H1 (cell line): Measurements from ENCODE around the gene LDLRAD4. TPM values are rescaled to one million over a fixed set of nuclear protein-coding genes. Genes with fewer than 3 reads are reported as not detected.

Experiments used
- KDM5A ChIP-seq: fragments of 200-600 bp; IDR thresholded peaks from 2 replicates; pipeline ENCODE4 v1.7.1; 2012; ENCODE audit warnings: mild to moderate bottlenecking, low read length, inconsistent platforms, mixed read lengths
- polyA plus RNA-seq, 7 experiments: library from polyadenylated mRNA; depleted of rRNA in 3 of 7; stranded (reverse) in 5 of 7; unstranded in 2 of 7; fragments of >200 nt in 5 of 7; fragments of 200-250 nt in 2 of 7; gene quantifications; 1 replicate in 5 of 7; 2 replicates in 1 of 7; 4 replicates in 1 of 7; pipeline versions ENCODE4 v1.2.1 to v1.2.3, GENCODE V29; 2011 to 2013; ENCODE audit warnings: missing spikeins in 2 of 7, mixed read lengths in 2 of 7
- total RNA-seq: library from RNA; stranded (reverse); fragmentation: NEBNext Ultra II Directional; extraction: Animal tissue kit (Norgen Biotek cat#: 25700); gene quantifications from 2 replicates; pipeline ENCODE4 v1.2.1, GENCODE V29; 2021
- TF ChIP-seq, protein P1 (sequence below), 3 experiments: IDR thresholded peaks; 1 replicate in 2 of 3; 2 replicates in 1 of 3; pipeline versions ENCODE4 v1.5.1 to v1.6.1; 2011; ENCODE audit warnings: low read length in 3 of 3, mild to moderate bottlenecking in 3 of 3, inconsistent platforms in 2 of 3, low read depth in 1 of 3, moderate library complexity in 1 of 3; ENCODE audit not compliant: insufficient read depth in 1 of 3; ENCODE audit errors: control extremely low read depth in 1 of 3

Gene LDLRAD4
- total and polyA plus RNA-seq, 2 of the 8 experiments (the other 6 are each of a cell fraction or from before 2014, with no cell fraction given) = 0.77 to 1.4 TPM

DNA sequence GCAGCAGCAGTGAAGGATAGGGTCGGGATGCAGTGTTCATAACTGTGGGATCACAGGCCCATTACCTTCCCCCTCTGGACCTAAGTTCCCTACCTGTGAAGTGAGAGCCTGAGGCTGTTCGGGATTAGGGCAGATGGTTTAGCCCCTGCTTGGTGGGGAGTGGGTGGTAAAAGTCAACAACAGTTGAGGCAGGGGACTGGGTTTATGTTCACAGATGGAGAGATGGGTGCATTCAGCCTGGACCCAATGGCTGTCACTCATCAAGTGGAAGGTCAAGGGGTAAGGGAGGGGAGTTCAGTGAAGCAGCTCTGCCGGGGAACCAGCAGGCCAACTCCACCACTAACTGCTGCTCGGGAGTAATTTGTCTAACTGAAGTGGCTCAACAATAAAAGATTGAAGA, 327.4 kb downstream of the LDLRAD4 start (continued):
- TF ChIP-seq, protein P1, sequence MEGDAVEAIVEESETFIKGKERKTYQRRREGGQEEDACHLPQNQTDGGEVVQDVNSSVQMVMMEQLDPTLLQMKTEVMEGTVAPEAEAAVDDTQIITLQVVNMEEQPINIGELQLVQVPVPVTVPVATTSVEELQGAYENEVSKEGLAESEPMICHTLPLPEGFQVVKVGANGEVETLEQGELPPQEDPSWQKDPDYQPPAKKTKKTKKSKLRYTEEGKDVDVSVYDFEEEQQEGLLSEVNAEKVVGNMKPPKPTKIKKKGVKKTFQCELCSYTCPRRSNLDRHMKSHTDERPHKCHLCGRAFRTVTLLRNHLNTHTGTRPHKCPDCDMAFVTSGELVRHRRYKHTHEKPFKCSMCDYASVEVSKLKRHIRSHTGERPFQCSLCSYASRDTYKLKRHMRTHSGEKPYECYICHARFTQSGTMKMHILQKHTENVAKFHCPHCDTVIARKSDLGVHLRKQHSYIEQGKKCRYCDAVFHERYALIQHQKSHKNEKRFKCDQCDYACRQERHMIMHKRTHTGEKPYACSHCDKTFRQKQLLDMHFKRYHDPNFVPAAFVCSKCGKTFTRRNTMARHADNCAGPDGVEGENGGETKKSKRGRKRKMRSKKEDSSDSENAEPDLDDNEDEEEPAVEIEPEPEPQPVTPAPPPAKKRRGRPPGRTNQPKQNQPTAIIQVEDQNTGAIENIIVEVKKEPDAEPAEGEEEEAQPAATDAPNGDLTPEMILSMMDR (IDR thresholded peaks at IDR 0.05; ENCODE audit: control extremely low read depth in 1 of 3, insufficient read depth in 1 of 3, low read depth in 1 of 3, low read length in 3 of 3) = no peak
- no peak for TF ChIP-seq KDM5A
